Central memory CD4-positive, alpha-beta T cell (primary cell): ENCODE data around the gene TNNC1.

Source experiments
- DNase-seq: peaks from one replicate; pipeline ENCODE4 v3.0.0; 2022

TNNC1 gene

DNA sequence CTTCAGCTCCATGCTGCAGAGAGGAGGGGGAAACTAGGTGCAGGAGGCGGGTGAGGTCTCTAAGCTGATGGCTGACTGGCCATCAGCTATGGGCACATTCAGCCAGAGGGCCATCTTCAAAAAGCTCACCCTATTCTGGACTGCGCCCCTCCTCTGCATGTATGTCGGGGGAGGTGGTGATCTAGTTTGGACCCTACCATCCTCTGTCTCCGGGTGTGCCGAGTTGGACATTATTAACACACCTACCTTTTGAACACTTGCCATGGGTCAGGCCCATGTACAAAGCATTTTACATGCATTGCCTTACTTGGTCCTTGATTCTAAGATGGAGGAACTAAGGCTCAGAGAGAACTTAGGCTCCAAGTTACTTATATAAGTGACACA is 3.0 kb upstream of the TNNC1 start:
- DNase-seq = no peak

DNA sequence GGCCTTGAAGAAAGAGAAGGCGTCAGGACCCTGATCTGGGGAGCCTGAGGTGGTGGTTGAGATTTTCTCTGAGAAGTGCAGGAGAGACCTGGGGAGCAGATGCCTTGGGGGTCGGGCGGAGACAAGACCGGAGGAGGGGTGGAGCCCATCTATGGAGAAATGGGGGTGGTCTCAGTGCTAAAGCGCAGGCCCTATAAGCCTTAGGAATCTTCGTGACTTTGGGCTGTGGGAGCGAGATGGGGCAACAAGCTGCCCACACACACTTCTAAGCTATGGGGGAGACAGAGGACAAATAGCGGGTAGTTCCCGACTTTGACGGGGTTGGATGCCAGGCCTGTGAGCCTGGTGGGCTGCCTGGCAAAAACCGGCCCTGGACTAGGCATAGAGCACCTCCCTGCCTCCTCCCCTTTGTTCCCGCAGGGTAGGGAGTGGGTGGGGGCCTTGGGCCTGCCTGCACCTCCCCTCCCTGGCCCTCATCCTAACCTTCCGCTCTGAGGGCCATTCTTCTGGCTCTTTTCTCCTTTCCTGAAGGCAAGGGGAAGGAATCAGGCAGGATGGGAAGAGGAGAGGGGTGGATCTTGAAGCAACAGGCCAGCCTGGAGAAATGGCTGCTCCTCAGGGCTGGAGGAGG is 2.4 kb upstream of the TNNC1 start:
- no peak for DNase-seq

DNA sequence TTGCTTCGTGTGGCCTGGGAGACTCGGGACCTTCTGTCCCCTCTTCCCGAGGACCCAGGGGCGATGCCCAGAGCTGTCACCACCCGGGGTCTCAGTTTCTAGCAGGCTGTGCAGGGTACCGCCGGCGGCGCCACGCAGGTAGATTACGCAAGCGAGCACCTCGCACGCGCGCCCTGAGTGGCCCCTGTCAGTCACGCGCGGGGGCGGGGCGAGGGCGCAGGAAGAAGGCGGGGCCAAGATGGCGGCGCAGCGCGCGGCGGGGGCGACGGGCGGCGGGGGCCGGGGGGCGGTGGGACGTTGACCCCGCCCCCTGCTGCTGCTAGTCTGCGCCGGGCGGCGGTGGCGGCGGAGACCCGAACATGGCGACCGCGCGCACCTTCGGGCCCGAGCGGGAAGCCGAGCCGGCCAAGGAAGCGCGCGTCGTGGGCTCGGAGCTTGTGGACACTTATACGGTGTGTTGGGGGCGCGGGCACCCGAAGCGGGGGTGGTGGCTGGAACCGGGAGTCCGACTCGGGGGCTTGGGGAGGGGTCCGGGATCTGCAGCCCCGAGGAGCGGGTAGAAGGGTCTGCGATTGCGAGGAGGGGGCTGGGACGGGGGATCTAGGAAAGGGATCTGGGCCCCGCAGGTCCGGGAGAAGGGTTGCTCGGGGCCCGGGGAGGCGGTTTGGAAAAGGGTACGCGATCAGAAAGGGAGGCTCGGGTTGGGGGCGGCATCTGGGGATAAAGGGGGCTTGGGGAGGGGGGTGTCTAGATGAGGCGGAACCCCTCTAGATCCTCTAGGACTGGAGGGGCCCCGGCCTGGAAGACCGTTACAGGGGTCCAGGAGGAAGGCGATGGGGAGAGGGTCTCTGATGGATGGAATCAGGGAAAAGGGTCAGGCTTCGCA is 1.7 kb upstream of the TNNC1 start, which contains the start of gene NISCH:
Gene NISCH, plus strand, starts transcription at position 322 of the 886 bp plus-strand sequence. Its CDS starts 38 bp downstream, at position 360.
- peak; percentile 94 for DNase-seq

DNA sequence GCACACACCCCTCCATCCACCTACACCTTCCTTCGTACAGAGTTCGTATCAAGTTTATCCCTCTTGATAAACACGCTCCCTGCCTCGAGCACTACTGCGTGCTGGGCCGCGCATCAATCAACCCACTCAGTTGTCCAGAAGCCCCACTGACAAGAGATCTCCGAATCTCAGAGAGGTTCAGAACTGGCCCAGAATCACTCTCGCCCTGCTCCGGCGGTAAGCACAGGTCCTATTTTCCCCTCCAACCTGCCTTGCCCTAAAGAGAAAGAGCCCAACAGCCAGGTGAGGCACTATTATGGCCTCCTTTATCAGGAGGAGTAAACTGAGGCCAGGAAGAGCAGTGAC is 1.1 kb upstream of the TNNC1 start:
- DNase-seq = no peak

DNA sequence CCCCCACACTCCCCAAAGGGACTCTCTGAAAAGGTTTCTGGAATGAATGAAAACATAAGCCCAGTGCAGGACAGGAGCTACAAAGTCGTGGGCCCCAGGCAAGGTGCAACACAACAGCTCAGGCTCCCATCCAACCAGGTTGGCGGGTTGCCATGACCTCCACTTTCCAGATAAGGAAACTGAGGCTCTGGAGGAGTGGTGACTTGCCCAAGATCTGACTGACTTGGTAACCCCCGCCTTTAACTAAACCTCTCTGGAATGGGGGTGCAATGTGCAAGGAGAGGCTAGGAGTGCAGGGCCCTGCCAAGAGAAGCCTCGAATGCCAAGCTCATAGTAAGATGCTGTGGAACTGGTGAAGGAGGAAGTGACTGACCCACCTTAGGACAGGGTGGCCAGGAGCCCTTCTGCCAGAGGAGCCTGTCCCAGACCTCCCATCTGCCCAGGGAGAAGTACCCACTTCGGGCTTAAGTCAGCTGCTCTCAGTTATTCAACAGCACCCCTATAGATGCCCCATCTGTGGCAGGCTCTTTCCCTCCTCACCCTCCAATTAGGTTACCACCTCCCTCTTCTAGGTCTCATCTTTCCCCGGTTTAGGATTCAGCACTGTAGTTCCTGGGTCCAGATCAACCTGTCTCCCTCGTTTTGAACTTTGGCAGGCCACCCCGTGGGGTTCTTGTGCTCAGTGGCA is 553 bp upstream of the TNNC1 start:
- DNase-seq = no peak

DNA sequence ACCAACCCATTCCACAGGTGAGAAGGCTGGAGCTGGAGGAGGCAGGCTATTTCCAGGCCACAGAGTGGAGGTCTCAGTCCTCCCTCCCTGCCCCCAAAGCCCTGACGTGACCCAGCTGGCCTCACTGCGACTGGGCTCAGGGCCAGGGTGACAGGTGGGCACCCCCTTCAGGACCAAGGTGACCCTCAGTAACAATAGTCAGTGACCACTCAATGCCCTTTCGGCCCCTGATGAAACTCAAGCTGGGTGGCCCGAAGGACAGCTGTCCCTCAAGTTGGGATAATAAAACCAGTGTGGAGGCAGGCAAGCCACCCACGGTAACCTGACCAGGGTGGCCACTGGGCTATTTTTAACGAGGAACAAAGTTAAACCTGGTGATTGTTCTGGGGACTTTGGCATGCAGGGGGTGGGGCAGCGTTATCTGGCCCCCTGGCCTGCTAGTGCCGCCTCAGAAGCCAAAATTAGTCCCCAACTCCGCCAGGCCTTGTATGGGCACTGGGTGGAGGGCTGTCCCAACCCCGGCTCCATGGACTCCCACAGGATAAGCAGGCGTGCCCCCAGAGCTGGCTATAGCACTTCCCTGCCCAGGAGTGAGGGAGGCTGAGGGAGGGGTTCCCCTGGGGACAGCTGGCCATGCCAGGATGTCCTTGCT is 1.1 kb downstream of the TNNC1 start:
- no peak for DNase-seq

DNA sequence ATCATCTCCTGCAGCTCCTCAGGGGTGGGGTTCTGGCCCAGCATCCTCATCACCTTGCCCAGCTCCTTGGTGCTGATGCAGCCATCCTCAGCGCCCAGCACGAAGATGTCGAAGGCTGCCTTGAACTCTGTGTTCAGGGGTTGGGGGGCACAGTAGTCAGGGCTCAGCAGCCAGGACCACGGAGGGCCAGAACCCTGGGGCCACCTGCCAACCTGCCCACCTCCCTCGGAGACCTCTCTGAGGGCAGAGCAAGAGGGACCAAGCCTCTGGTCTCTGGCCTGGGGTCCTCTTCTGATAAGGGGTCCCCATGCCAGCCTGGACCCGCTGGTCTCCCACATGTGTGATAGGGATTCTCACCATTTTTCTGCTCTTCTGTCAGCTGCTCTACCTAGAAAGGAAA is 1.7 kb downstream of the TNNC1 start:
- no peak for DNase-seq

DNA sequence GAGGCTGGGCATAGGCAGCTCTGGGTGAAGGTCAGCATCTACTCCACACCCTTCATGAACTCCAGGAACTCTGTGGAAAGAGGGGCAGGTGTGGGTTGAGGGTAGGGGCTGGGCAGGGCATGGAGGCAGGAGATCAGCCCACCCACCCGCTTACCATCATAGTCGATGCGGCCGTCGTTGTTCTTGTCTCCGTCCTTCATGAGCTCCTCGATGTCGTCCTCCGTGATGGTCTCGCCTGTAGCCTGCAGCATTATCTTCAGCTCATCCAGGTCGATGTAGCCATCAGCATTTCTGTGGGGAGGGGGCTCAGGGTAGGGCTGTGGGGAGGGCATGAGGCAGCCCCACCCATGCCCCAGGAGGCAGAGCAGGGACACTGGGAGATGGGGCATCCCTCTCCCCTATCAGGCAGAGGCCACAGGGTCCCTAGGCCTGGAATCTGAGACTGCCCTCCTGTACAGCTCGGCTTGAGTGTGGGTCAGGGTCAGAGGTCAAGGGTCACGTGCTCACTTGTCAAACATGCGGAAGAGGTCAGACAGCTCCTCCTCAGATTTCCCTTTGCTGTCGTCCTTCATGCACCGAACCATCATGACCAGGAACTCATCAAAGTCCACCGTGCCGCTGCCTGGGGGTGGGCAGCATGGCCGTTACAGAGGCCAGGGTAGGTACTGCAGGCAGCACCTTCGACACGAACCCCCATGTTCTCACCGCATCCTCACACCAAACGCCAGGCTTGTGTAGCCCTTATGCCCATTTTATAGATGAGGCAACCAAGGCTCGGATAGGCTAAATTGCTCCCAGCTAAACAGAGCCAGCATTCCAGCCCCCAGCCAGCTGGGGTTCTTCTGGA is 2.4 kb downstream of the TNNC1 start:
- no peak for DNase-seq

DNA sequence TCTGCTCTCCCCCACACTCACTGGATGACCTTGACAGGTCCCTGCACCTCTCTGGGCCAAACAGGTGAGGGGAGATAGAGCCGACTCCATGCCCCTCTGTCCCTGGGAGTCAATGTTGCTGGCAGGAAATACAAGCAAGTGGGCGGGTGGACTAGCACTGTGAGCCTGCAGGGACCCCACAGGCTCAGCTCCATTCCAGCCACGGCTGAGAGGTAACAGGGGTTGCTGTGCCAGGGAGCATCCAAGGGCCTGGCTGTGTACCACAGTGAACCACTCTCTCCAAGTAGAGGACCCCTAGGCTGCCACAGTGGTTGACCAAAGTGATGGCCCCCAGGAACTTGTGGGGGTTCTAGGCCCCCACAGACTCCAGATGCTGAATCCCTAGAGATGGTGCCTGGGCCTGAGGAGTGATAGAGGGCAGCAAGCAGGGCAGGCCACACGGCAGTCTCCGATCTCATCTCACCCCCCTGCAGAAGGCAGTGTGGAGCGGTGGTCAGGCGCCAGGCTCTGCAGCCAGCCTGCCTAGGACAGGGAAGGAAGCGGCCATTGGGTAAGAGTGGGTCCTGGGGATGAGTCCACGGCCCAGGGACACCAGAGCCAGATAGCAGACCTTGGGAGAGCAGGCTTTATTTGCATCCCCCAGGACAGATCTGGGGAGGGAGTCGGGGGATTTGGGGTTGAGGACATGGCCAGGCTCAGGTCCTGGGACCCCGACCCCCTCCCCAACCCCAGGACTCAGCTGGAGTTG is 3.2 kb downstream of the TNNC1 start:
- DNase-seq = no peak

DNA sequence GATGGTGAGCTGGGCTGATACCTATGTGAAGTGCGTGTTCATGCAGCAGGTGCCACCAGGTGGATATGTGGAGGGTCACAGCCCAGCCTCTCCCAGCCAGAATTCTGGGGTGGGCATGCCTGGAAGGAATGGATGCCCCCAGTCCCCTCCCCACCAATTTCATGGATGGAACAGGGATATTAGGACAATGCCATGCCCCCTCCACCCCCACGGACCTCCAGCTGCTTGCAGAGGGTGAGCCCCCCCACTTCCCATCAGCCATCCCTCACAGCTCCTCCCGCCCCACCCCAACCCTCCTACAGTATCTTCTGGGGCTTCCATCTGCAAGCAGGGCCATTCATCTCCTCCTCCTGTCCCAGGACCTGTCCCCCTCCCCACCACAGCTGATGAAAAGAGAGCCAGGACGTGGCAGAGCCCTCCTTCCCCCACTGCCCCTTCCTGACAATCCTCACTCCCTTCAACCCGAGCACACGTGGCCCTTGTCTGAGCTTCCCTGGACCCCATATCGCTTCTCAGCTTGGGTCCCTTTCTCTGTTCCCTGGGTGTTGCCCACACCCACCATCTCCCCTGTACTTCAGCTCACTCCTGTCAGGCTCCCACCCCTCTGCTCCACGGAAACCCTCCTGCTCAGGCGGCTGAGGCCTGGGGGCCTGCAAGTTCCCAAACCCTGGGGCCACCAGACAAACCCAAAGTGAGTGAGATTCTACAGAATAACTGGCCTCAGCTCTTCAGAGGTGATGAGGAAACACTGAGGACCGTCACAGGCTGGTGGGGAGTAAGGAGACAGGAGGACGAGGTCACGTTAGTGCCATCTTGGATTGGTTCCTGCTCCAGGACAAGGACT is 6.1 kb downstream of the TNNC1 start:
- DNase-seq = no peak

DNA sequence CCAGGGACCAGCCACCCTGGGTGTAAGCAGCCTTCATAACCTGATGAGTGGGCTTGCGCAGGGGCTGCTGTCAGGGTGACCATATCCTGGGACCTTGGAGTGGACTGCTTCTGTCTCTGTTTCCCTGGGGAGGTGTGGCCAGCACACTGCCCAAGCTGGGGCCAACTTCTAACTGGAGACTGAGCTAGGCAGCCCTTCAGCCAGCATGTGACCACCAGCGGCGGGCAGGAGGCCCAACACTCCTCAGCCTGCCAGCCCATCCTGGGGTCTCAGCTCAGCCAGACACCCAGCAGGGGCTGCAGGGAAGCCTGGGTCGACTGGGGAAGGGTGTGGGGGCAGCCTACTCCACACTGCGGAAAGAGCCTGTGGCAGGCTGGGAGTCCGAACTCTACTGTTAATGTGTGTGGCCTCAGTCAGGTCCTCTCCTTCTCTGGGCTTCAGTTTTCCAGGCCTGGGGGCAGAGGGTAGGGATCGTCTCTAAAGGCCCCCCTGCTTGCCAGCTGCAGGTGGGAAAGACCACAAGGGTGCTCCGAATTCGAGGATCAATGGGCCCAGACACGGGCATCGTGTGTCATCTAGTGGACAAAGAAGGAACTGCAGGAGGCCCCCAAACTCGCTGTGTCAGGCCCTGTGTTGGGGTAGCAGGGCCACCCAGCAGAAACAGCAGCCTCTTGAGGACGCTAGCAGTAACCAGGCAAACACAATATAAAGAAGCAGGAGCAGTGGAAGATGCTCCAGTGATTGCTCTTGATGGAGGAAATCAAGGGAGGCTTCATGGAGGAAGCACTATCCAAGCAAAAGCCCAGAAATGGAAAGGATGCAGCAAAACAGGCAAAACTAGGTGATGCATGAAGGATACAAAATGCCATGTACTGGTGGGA is 7.0 kb downstream of the TNNC1 start:
- DNase-seq = peak; percentile 58

DNA sequence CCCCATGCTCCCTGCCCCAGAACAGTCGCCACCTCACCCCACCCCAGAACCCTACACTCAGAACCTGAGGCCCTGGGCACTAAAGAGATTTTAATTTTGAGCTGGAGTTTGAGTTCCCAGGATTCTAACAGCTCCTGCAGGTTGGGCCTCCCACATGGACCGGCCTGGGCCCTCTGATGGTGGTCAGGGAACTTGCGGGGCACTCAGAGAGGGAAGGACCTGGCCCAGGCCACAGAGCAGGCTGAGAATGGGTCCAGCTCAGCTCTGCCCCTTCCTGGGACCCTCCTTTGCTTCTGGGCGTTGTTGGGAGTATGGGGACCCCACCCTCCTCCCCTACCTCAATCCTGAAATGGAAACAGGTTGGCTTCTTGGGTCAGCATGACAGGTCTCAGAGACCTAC is 7.8 kb downstream of the TNNC1 start:
- DNase-seq = no peak

DNA sequence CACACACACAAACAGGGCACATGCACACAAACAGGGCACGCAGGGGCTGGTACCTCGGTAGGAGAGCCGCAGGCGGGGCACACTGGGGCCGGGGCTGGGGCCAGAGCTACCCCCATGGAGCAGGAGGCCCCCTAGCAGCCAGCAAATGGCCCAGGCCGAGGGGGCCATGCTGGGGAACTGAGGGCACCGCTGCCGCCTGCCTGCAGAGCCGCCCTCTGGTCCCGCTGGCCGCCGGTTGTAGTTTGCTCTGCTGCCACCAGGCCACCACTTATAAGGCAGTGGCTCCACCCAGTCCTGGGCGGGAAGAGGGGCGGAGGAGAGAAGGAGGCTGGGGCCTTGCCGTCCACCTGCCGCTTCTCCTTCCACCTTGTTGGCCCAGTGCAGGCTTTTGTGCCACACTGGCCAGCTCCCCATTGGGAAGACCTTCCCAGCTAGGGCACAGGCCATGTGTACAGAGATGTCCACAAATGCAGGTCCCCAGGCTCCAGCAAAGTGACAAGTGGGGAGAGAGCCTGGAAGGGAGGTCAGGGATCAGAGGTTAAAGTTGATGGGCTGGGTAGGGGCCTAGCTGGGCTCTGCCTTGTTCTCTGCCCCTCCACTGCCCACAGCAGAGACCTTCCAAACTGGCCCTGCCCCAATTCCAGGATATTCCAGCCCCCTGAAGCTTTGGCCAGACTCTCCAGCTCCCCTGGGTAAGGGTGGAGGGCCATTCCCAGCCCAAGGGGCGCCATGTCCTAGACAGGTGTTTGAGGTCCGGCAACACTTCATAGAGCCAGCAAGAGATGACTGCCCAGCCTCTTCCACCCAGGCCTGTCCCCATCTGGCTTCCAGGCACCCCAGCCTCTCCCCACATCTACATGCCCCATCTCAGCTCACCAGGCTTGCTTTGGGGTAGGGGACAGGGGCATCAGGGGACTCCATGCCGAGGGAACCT is 8.7 kb downstream of the TNNC1 start, which contains the start of gene SEMA3G:
Gene SEMA3G, minus strand, starts transcription at position 244 of the 934 bp plus-strand sequence. Its CDS starts 76 bp downstream, at position 168.
- peak; percentile 59 for DNase-seq

DNA sequence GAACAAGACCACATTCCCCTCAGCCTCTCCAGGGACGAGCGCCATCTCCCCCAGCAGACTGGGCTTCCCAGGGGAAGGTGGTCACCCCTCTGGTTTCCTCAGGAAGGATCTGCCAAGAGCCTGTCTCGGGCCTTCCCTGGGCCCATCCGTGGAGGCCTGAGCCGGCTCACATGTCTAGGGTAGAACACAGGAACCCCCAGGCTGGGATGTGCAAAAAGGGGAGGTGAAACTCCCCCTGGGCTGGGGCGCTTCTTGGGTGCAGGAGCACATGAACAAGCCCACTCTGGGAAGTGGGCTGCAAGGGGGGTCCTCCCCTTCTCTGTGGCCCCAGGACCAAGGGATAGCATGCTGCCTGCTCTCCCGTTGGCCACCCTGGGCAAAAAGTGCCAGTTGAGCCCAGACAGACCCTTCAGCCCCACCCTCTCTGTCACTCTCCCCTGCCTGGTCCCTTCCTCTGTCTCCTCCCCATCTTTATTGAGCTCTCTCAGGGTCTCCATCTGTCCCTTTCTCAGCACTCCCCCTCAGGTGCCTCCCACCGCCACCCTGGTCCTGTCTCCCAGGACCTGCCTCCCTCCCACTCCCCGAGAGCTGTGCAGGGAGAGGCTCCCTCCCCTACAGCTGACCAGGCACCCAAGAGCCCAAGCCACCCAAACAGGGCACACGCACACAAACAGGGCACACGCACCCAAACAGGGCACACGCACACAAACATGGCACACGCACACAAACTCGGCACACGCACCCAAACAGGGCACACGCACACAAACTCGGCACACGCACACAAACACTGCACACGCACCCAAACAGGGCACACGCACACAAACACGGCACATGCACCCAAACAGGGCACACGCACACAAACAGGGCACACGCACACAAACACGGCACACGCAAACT is 9.8 kb downstream of the TNNC1 start:
- DNase-seq = no peak

DNA sequence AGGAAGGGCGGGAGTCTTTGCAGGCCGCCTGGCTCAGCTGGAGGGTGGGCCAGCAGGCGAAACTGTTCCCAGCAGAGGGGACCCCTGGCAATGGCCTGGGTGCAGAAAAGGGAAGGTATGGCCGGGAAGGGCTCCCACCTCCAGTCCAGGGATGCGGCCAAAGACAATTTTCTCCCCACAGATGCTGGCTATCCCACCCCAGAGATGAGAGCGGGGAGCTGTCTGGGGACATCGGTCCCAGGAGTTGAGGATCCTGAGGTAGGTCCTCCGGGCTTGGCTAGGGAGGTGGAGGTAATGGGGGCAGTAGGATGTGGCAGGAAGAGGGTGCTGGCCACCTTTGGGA is 10.6 kb downstream of the TNNC1 start:
- no peak for DNase-seq

DNA sequence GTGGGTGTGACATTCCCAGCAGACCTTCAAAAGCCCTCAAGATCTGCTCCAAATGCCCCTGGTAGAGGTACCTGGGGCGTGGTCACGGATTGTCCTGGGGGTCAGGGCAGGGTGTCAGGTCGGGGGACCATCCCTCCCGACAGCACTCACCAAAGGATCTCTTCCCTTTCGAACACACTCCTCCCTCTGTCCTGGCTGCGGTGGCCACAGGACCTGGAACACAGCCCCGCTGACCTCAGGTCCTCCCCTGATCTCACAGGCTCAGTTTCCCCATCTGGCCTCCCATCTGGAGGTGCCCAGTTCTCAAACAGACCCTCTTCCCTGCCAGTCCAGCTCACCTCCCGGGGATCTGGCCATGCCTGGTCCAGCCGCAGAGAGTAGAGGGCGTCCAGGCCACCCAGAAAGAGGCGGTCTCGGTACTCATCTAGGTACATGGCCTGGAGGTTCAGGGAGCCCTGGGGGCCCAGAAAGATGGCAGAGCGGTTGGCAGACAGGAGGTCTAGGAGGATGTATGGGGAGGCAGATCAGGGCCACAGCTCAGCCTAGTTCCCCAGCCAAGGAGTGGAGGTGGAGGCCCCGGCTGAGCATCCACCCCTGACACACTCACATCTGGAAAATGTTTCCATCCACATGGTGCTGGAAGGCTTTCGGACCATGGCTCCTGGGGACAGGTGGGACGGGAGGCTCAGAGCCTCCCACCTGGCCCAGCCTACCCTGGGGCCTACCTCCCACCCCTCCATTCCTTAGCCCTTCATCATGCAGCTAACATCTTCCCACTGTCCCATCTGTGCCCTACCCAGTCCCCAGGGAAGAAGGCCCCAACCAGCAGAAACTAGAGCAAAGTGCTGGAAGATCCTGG is 11.2 kb downstream of the TNNC1 start:
- DNase-seq = no peak
